ENCODE measurements around the gene FMN1.

The FMN1 gene

DNA sequence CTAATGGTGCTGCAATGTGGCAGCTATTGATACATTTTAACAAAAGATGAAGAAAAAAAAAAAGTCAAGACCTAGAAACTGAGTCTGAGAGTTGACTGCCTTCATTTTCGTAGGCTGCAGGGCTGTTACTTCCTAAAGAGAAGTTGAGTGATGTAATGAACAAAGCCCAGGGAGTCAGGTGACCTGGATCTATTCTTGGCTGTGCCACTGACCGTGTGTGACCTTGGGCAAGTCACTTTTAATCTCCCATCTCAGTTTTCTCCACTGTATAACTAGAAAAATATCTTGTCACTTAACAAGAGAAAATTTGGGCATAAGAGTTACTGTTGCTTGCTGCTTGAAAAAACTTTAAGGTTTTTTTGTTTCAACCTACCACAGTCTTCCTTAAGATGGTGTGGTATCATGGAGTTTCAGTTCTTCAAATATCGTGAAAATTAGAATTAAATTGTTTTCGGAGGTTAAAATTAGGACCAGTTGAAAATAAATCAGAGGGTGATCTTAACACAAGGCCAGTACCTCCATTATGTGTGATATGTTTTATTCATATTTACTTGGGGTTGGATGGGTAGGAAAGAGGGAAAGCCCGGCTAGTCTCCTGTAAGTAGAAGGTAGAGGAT, 5.8 kb downstream of the FMN1 start:
- no peak for DNase-seq (ENCODE audit: low read depth)
- TF ChIP-seq, protein P1, sequence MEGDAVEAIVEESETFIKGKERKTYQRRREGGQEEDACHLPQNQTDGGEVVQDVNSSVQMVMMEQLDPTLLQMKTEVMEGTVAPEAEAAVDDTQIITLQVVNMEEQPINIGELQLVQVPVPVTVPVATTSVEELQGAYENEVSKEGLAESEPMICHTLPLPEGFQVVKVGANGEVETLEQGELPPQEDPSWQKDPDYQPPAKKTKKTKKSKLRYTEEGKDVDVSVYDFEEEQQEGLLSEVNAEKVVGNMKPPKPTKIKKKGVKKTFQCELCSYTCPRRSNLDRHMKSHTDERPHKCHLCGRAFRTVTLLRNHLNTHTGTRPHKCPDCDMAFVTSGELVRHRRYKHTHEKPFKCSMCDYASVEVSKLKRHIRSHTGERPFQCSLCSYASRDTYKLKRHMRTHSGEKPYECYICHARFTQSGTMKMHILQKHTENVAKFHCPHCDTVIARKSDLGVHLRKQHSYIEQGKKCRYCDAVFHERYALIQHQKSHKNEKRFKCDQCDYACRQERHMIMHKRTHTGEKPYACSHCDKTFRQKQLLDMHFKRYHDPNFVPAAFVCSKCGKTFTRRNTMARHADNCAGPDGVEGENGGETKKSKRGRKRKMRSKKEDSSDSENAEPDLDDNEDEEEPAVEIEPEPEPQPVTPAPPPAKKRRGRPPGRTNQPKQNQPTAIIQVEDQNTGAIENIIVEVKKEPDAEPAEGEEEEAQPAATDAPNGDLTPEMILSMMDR (IDR thresholded peaks at IDR 0.05; ENCODE audit: low read depth, low read length, missing control alignments), result no peak
- no peak overlapping the region for H3K4me3 ChIP-seq (ENCODE audit: low read depth, low read length)
- in situ Hi-C loops (cut with HindIII; ENCODE audit: low sequenced_read_pairs), result no loop called here

DNA sequence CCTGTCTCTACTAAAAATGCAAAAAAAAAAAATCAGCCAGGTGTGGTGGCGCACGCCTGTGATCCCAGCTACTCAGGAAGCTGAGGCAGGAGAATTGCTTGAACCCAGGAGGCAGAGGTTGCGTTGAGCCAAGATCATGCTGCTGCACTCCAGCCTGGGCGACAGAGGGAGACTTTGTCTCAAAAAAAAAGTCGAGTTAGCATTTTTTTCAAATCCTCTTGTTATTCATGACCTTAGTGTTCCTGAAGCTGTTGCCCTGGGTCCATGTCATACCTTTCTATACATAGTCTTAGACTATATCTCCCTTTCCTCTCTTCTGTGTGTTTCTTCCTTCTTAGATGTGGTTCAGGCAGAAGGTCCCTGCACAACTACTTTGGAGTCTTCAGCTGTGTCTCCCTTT, 6.4 kb downstream of the FMN1 start:
- no peak overlapping the region for H3K4me3 ChIP-seq (ENCODE audit: low read depth, low read length)
- TF ChIP-seq, protein P1 (IDR thresholded peaks at IDR 0.05; ENCODE audit: low read depth, low read length, missing control alignments), result no peak
- DNase-seq (ENCODE audit: low read depth), result no peak
- in situ Hi-C loops (cut with HindIII; ENCODE audit: low sequenced_read_pairs), result no loop called here

DNA sequence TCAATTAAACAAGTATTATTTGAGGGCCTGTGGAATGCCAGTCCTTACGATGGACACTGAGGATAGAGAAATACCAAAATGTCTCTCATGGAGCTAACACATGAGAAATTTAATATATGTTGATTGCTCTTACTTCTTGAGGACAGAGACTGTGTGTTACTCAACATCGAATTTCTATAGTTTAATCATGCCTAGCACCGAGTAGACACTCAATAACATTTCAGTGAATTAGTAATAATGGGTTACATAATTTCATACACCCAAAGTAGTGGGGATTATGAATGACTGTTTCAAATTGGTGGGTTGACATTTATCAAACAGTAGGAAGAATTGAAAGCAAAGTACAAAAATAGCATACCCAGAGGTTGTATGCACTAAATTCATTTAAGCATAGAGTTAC, 11.2 kb downstream of the FMN1 start:
- TF ChIP-seq, protein P1 (IDR thresholded peaks at IDR 0.05; ENCODE audit: low read depth, low read length, missing control alignments), result no peak
- in situ Hi-C loops (cut with HindIII; ENCODE audit: low sequenced_read_pairs), result no loop called here
- H3K4me3 ChIP-seq (ENCODE audit: low read depth, low read length), result no peak overlapping the region
- DNase-seq (ENCODE audit: low read depth), result no peak

DNA sequence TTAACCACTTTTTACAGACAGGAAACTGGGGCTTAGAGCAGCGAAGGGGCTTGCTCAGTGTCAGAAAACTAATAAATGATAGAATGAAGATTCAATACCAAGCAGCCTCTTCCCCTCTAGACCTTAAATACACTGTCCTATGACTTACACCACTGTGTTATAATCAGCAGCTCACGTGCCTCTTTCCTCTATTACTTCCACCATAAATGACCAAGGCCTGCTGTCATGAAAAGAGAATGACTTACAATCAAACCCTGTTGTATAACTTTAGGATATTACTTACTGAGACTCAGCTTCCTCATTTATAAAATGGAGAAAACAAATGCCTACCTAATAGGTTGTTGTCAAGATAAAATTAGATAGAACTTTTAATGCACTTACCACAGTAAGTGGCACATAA, 11.6 kb downstream of the FMN1 start:
- in situ Hi-C loops (cut with HindIII; ENCODE audit: low sequenced_read_pairs), result no loop called here
- no peak for DNase-seq (ENCODE audit: low read depth)
- no peak overlapping the region for H3K4me3 ChIP-seq (ENCODE audit: low read depth, low read length)
- TF ChIP-seq, protein P1 (IDR thresholded peaks at IDR 0.05; ENCODE audit: low read depth, low read length, missing control alignments), result no peak

DNA sequence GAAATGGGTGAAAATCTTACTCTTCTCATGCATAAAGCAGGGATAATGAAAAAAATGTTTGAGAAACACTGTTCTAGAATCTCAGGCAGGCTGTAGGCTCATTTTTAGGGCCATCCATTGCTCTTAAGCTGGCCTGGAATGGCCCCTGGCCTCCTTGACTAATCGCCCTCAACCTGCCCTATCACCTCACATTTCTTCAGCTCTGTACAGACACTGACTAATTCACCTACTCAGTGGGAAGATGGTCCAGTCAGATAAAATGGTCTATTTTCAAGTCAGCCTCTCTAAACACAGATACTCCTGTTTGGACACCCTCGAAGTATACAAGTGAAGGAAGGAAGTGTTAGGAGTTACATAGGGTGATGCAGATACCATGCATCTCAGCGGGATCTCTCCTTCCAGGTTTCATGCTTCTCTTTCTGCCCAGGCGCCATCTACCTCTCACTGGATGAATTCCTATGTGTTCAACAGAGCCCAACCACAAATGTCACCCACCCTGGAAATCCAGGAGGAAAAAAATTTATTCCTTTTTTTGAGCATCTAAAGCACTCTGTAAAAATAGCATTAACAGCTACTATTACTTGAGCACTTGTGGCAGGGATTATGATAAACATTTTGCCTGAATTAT, 12.1 kb downstream of the FMN1 start:
- no peak for DNase-seq (ENCODE audit: low read depth)
- in situ Hi-C loops (cut with HindIII; ENCODE audit: low sequenced_read_pairs), result no loop called here
- no peak overlapping the region for H3K4me3 ChIP-seq (ENCODE audit: low read depth, low read length)
- TF ChIP-seq, protein P1 (IDR thresholded peaks at IDR 0.05; ENCODE audit: low read depth, low read length, missing control alignments), result no peak

DNA sequence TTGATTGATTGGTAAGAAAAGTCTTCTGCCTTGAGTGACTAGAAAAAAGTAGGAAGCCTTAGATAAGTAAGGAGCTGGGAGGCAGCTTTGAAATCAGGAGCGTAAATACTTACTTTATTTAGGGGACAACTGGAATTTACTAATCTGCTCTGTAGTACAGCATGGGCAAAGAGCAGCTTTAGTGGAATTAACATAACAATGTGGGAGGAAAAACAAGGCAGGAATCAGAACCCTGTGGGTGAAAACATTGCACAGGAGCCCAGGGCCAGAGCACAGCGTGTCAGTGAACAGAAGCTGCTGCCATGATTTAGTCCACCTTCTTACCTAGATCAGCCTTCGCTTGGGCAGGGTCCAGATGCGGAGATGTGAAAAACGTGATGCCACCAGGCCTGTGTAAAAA, 14.6 kb downstream of the FMN1 start:
- in situ Hi-C loops (cut with HindIII; ENCODE audit: low sequenced_read_pairs), result no loop called here
- no peak for DNase-seq (ENCODE audit: low read depth)
- no peak overlapping the region for H3K4me3 ChIP-seq (ENCODE audit: low read depth, low read length)
- TF ChIP-seq, protein P1 (IDR thresholded peaks at IDR 0.05; ENCODE audit: low read depth, low read length, missing control alignments), result no peak

Measured in astrocyte of the cerebellum (primary cell).